KMS-11 (cell line): ENCODE data around the gene CCDC177.

Experiments used
- H2AFZ ChIP-seq: fragments of 200-600 bp; sonication (generic); 2 replicates; pipeline ENCODE4 v1.6.1; 2016; ENCODE audit warnings: antibody characterized with exemption, mixed run types, low read depth
- H3K27ac ChIP-seq: fragments of 200-600 bp; sonication (generic); 2 replicates; pipeline ENCODE4 v1.6.1; 2016; ENCODE audit warnings: mild to moderate bottlenecking, mixed run types
- H3K27me3 ChIP-seq: fragments of 200-600 bp; sonication (generic); 2 replicates; pipeline ENCODE4 v1.6.1; 2017; ENCODE audit warnings: mild to moderate bottlenecking, low read depth, mixed run types, moderate library complexity; ENCODE audit not compliant: insufficient read depth
- H3K36me3 ChIP-seq: fragments of 200-600 bp; sonication (generic); 2 replicates; pipeline ENCODE4 v1.6.1; 2017; ENCODE audit warnings: mild to moderate bottlenecking, mixed run types; ENCODE audit not compliant: insufficient read depth
- H3K4me1 ChIP-seq: fragments of 200-600 bp; sonication (generic); 2 replicates; pipeline ENCODE4 v1.6.1; 2016; ENCODE audit warnings: mild to moderate bottlenecking, low read depth, mixed run types; ENCODE audit not compliant: poor library complexity, severe bottlenecking
- H3K4me2 ChIP-seq: fragments of 200-600 bp; sonication (generic); 2 replicates; pipeline ENCODE4 v1.7.0; 2016; ENCODE audit warnings: mild to moderate bottlenecking, mixed run types
- H3K4me3 ChIP-seq: fragments of 200-600 bp; sonication (generic); IDR thresholded peaks from 2 replicates; pipeline ENCODE4 v1.6.1; 2017; ENCODE audit warnings: low read depth, low read length, mixed read lengths; ENCODE audit not compliant: insufficient read depth
- H3K79me2 ChIP-seq: fragments of 200-600 bp; sonication (generic); 2 replicates; pipeline ENCODE4 v1.6.1; 2016; ENCODE audit warnings: low read depth, mixed run types; ENCODE audit not compliant: insufficient read depth
- H3K9ac ChIP-seq: fragments of 200-600 bp; sonication (generic); 2 replicates; pipeline ENCODE4 v1.6.1; 2016; ENCODE audit warnings: mild to moderate bottlenecking, mixed run types
- H4K20me1 ChIP-seq: fragments of 200-600 bp; sonication (generic); 2 replicates; pipeline ENCODE4 v1.6.1; 2016; ENCODE audit warnings: mild to moderate bottlenecking, mixed run types; ENCODE audit not compliant: insufficient read depth
- TF ChIP-seq, protein P1 (sequence below): fragments of 200-600 bp; sonication (generic); conservative IDR thresholded peaks from 2 replicates; pipeline ENCODE4 v1.6.1; 2017; ENCODE audit warnings: low read depth, mild to moderate bottlenecking, antibody characterized with exemption, low read length, moderate library complexity, mixed read lengths

The CCDC177 gene

DNA sequence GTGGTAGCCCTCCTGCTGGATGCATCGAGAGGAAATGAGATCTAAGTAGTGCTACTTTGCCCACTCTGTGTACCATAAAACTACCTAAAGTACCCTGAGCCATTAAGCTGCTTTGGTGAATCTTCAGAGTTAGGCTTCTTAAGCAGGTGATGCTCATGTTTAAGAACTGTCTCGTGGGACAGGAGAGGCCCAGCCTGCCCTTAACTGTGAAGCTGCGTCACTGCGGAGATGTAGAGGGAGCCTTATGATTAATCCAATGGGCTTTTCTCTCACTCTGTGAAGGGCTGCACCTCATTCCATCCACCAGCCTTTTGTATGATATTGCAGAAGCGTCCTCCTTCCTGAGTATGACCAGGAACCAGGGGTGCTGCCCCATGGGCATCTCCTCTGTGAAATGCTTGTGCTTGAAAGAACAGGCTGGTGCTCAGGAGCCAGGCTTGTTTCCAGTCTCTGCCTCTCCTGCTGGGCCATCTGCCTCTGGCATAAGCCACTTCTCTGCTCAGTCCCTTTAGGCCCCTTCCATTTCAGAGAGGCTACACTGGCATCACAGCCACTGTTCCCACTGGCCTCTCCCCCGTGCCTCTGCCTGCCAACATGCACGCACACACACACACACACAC, 6.8 kb upstream of the CCDC177 start:
- Histone ChIP-seq H4K20me1 (no peaks in the 10 kb centered on the region), H3K4me1 (no peaks in the 10 kb centered on the region), H3K4me3 (no peak overlapping the region), H3K79me2 (no peaks in the 10 kb centered on the region), H2AFZ (no peak overlapping the region), H3K9ac (no peak overlapping the region), H3K27ac (no peak overlapping the region), H3K27me3 (no peaks in the 10 kb centered on the region), H3K36me3 (no peaks in the 10 kb centered on the region), H3K4me2 (no peak overlapping the region)
- TF ChIP-seq, protein P1, sequence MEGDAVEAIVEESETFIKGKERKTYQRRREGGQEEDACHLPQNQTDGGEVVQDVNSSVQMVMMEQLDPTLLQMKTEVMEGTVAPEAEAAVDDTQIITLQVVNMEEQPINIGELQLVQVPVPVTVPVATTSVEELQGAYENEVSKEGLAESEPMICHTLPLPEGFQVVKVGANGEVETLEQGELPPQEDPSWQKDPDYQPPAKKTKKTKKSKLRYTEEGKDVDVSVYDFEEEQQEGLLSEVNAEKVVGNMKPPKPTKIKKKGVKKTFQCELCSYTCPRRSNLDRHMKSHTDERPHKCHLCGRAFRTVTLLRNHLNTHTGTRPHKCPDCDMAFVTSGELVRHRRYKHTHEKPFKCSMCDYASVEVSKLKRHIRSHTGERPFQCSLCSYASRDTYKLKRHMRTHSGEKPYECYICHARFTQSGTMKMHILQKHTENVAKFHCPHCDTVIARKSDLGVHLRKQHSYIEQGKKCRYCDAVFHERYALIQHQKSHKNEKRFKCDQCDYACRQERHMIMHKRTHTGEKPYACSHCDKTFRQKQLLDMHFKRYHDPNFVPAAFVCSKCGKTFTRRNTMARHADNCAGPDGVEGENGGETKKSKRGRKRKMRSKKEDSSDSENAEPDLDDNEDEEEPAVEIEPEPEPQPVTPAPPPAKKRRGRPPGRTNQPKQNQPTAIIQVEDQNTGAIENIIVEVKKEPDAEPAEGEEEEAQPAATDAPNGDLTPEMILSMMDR, result no peak

DNA sequence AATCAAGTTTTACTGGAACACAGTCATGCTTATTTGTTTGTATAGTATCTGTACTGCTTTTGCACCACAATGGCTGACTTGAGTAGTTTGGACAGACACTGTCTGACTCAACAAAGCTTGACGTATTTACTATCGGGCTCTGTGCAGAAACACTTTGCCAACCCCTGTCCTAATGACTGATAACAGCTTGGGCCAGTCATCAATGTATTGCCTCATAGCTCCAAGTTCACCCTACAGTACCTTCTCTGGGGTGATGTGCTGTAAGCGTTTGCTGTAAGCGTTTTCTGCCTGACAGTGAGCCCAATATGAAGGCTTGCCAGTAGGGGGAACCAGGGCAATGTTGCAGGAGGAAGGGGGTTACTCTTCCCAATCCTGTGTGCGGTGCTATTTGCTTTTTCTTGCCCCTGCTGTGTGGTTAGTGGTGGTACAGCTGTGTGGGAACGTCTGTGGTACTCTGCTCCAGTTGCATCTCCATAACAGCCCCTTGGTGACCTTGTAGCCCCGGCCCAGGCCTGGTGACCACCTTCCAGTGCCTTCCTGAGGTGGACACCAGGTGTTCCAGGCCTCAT, 5.4 kb upstream of the CCDC177 start:
- Histone ChIP-seq H3K9ac (no peak overlapping the region), H3K4me3 (no peak overlapping the region), H3K4me2 (no peak overlapping the region), H3K27me3 (no peaks in the 10 kb centered on the region), H3K27ac (no peak overlapping the region), H4K20me1 (no peaks in the 10 kb centered on the region), H3K79me2 (no peaks in the 10 kb centered on the region), H2AFZ (no peak overlapping the region), H3K4me1 (no peaks in the 10 kb centered on the region), H3K36me3 (no peaks in the 10 kb centered on the region)
- TF ChIP-seq, protein P1, result no peak

DNA sequence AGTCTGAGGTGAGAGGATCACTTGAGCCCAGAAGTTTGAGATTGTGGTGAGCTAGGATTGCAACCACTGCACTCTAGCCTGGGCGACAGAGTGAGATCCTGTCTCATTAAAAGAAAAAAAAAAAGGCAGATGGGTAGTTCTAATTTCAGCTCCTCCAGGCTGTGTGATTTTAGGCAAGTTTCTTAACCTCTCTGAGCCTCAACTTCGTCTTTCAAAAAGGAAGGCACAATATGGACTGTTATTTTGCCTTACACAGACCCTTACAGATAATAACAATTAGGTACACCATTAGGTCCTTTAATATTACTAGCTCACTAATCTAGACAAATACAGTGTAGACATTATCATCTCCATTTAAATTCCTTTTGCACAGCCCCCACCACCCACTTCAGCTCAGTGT, 4.8 kb upstream of the CCDC177 start:
- no peaks in the 10 kb centered on the region for H3K36me3 ChIP-seq
- H4K20me1 ChIP-seq, result no peaks in the 10 kb centered on the region
- no peak overlapping the region for H3K9ac ChIP-seq
- no peak overlapping the region for H2AFZ ChIP-seq
- H3K4me2 ChIP-seq, result no peak overlapping the region
- H3K4me3 ChIP-seq, result no peak overlapping the region
- H3K4me1 ChIP-seq, result peaks cover under 1% of the 10 kb centered on the region
- no peaks in the 10 kb centered on the region for H3K27me3 ChIP-seq
- no peak overlapping the region for H3K27ac ChIP-seq
- TF ChIP-seq, protein P1, result no peak
- H3K79me2 ChIP-seq, result no peaks in the 10 kb centered on the region

DNA sequence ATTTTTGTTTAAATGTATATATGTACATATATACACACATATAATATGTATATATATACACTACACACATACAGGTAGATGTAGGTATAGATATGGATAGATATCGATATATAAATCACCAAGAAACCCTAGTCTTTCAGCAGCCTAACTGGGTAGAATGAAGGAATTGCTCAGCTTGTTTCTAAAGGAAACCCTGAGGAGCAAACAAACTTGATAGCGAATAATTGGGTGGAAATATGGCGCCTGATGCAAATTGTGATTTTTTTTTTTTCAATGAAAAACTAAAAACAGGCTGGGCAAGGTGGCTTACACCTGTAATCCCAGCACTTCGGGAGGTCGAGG, 254 bp upstream of the CCDC177 start:
- H2AFZ ChIP-seq, result peak overlapping the region; percentile 52; the same call in 1 of the 2 replicates
- peaks cover 3% of the 10 kb centered on the region for H3K4me1 ChIP-seq
- no peak overlapping the region for H3K4me3 ChIP-seq
- peak overlapping the region; percentile 19; the same call in 1 of the 2 replicates for H3K4me2 ChIP-seq
- no peak overlapping the region for H3K27ac ChIP-seq
- TF ChIP-seq, protein P1, result no peak; the same call in 1 of the 2 replicates
- H3K36me3 ChIP-seq, result no peaks in the 10 kb centered on the region
- H3K27me3 ChIP-seq, result no peaks in the 10 kb centered on the region
- no peak overlapping the region for H3K9ac ChIP-seq
- no peaks in the 10 kb centered on the region for H4K20me1 ChIP-seq
- H3K79me2 ChIP-seq, result no peaks in the 10 kb centered on the region
